Measurements from ENCODE around the gene INF2.

Gene INF2

GRCh38 chr14:104677512-104678332, 11.7 kb upstream of the INF2 start:
- peak; percentile 75 for DNase-seq

DNA sequence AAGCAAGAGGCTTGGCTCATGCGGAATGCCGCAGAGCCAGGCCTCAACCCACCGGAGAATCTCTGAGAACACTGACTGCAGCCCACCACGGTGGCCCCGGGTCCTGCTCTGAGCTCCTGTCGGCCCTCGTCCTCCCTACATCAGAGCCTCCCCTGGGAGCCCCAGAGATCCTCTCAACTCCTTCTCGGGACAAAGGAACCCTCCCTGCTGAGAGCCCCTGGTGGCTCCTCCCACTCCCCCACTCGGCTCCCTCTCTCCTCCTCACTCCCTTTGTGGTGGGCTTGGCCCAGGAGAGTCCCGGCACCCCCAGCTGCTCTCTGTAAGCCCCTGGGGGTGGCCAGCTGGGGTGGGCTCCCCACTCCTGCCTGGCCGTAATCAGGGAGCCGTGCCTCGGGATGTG, 11.1 kb upstream of the INF2 start:
- peak; percentile 91 for DNase-seq

GRCh38 chr14:104678901-104679705, 10.3 kb upstream of the INF2 start:
- DNase-seq = no peak

DNA sequence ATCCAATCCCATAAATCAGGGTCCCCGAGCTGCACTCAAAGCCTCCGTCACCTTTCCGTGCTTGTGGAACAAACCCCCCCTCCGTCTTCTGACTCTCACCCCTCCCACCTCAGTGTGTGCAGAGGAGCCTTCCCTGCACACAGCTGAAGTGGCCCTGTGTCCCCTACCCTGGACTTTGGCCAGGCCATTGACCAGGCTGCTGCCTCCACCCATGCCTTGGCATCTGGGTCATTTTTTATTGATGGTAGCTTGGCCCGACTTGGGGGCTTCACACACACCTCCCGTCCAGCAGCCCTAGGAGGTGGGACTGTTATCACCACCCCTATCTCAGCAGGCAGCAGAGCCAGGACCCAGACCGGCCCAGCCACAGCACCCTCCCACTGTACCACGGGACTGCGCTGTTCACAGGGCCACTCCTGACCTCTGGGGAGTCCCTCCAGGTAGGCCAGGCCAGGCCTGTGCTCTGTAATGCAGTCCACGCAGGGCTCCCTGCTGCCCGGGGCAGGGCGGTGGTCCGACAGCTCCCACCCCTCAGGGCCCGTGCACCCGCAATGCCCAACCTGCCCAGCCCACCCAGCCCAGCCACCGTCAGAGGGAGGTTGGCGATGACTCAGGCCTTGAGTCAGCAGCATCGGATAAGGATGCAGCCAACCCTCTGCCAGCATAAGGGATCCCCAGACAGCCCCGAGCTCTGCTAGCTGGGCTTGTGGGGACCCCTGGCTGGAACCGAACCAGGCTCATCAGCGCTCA, 9.2 kb upstream of the INF2 start:
- DNase-seq = no peak

- no peak for DNase-seq
These were observed 8.4 kb upstream of the INF2 start for GRCh38 chr14:104680806-104681688.

DNA sequence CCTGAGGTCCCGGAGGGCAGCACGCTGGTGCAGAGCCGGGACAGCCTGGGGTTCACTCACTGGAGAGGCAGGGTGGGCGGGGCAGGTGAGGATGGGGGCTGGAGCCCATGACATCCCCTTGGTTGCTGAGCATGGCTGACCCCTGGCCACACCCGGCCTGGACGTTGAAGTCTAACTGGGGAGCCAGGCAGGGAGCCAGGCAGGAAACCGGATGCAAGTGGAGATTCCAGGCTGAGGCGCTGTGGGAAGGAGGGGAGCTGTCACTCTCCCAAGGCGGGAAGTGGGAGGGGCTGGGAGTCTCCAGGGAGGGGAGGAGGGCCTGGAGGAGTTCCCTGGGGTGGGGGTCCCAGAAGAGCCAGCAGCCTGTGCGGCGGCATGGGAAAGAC, 7.7 kb upstream of the INF2 start:
- no peak for DNase-seq

- DNase-seq = no peak
These were observed 7.3 kb upstream of the INF2 start for GRCh38 chr14:104682107-104682593.

DNA sequence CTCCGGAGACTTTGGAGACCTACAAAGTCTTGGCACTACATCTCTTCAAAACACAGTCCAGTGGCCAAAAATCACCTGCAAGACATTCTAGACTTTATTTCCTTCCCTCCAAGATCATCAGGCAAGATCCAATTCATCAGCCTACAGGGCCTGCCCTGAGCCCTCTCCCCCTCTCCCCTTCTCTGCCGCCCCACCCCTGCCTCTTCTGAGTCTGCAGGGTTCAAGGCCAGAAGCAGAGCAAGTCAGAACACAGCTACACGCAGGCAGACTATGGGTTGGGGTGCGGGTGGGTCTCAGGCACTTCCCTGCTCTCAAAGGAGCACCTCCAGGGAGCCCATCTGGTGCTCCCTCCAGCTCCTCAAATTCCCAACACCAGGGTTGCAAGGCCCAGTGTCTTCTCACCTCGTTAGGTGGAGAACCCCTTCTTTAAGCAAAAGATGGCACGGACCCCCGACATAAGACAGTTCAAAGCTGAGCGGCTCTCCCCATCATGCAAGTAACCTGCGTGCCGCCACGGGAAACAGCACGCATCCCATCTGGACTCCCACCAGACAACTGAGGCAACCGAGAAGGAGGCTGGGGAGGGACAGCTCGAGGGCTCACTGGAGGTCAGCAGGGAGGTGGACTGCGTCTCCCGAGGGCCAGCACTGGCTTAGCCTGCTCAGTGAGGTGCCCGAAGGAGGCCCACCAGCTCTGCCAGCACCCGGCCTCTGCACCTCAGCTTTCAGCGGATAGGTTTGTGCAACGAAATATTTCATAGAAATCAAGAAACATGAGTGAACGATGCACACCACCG, 5.6 kb upstream of the INF2 start:
- no peak for DNase-seq

GRCh38 chr14:104684449-104684821, 5.0 kb upstream of the INF2 start:
- no peak for DNase-seq

- DNase-seq = no peak
These were observed 4.0 kb upstream of the INF2 start for GRCh38 chr14:104685216-104685997.

GRCh38 chr14:104685998-104686610, 3.3 kb upstream of the INF2 start:
- DNase-seq = no peak

GRCh38 chr14:104686624-104687517, 2.5 kb upstream of the INF2 start:
- DNase-seq = no peak

GRCh38 chr14:104687601-104688504, 1.6 kb upstream of the INF2 start:
- DNase-seq = no peak

- no peak for DNase-seq
These were observed 811 bp upstream of the INF2 start for GRCh38 chr14:104688505-104689108.

DNA sequence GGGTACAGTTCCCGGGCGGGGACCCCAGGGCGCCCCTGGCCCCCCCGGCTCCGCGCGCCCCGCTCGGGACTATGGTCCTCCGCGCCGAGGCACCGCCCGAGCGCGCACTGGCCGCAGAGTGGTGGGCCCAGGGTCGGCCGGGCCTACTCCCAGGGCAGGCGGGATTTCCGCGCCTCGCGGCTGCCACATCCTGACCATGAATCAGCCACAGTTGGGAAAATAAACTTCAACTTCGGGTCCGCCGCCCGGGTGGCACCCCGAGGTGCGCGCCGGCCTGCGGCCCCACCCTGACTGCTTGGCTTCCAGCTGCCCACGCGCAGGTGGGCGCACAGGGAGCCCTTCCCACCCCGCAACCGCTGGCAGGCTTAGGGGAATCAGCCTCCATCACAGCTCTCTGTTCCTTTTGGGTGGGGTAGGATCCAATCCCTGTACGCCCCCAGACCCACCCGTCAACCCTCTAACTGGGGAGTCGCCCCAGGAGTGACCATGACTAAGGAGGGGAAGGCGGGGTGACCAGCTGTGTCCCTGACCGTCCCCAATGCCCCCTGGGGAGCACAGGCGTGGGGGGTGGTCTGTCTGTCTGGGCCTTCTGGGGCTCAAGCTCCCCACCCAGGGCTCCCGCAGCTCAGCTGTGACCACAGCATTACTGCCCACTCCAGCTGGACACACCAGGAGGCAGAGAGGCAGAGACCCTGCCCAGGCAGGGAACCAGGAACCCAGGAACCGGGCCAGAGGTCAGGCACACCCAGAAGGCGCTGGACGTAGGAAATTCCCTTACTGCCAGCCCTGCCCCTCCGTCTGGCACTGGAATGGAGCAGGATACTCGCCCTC, 678 bp downstream of the INF2 start:
- no peak for DNase-seq

- no peak for DNase-seq
These were observed 1.5 kb downstream of the INF2 start for GRCh38 chr14:104690861-104691455.
